C4-2B (cell line): ENCODE measurements around the gene EIF2B5.

ENCODE experiments used
- H3K27ac ChIP-seq: fragments of 450-650 bp; 2 replicates; pipeline ENCODE4 v1.5.1; 2017
- CTCF ChIP-seq: fragments of 450-650 bp; conservative IDR thresholded peaks from 2 replicates; pipeline ENCODE4 v1.5.1; 2017; ENCODE audit warnings: mild to moderate bottlenecking
- ZFX ChIP-seq: fragments of 450-650 bp; IDR thresholded peaks from 2 replicates; pipeline ENCODE4 v1.6.1; 2017

Gene EIF2B5

GRCh38 chr3:184168363-184169120 is 33.4 kb downstream of the EIF2B5 start:
- TF ChIP-seq ZFX (no peak), CTCF (no peak)
- H3K27ac ChIP-seq: no peak overlapping the region

GRCh38 chr3:184169896-184170875 is 35.0 kb downstream of the EIF2B5 start:
- TF ChIP-seq ZFX (no peak), CTCF (no peak)

GRCh38 chr3:184171562-184171961 is 36.4 kb downstream of the EIF2B5 start:
- TF ChIP-seq CTCF (no peak), ZFX (no peak)
- H3K27ac ChIP-seq: no peak overlapping the region

More at GRCh38 chr3:184169896-184170875, 35.0 kb downstream of the EIF2B5 start:
- H3K27ac ChIP-seq: no peak overlapping the region

GRCh38 chr3:184172681-184173373 is 37.7 kb downstream of the EIF2B5 start:
- TF ChIP-seq CTCF: no peak
- no peak for TF ChIP-seq ZFX
- no peak overlapping the region for H3K27ac ChIP-seq

DNA sequence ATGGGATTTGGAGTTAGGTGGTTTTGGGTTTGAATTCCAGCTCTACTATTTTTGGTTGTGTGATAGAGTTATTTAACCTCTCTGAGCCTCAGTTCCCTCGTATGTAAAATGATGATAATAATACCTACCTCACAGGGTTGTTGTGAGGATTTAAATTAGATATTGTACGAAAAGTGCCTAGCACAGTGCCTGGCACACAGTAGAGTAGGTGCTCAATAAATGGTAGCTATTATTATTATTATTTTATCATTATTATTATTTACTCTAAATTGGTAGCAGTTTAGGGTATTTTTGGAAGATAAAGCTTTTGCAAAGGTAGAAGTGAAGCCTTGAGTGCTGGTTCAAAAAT is 38.2 kb downstream of the EIF2B5 start:
- no peak for TF ChIP-seq ZFX
- TF ChIP-seq CTCF: no peak
- H3K27ac ChIP-seq: no peak overlapping the region

DNA sequence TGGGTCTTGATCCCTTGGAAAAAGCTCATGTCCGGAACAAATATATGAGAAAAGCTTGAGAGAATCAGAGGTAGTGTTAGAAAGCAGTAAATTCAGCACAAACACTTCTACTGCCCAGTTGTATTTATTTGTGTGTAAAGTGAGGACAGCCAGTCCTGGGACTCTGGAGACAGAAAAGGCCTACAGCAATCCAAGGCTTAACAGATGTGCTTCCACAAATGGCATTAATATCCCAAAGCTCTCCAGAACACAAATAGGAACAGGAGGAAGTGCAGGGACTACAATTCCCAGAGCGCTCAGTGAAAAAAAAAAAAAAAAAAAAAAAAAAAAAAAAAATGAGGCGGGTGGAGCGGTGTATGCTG is 39.1 kb downstream of the EIF2B5 start:
- no peak overlapping the region for H3K27ac ChIP-seq

More for the DNA sequence above, 39.1 kb downstream of the EIF2B5 start:
- TF ChIP-seq ZFX (no peak), CTCF (no peak)
